Measurements from ENCODE around the gene CFAP45. TPM values are rescaled to one million over a fixed set of nuclear protein-coding genes. Genes with fewer than 3 reads are reported as not detected.

CFAP45 gene
- total RNA-seq, 2 experiments from 2014 or later = 1.3 to 1.4 TPM

DNA sequence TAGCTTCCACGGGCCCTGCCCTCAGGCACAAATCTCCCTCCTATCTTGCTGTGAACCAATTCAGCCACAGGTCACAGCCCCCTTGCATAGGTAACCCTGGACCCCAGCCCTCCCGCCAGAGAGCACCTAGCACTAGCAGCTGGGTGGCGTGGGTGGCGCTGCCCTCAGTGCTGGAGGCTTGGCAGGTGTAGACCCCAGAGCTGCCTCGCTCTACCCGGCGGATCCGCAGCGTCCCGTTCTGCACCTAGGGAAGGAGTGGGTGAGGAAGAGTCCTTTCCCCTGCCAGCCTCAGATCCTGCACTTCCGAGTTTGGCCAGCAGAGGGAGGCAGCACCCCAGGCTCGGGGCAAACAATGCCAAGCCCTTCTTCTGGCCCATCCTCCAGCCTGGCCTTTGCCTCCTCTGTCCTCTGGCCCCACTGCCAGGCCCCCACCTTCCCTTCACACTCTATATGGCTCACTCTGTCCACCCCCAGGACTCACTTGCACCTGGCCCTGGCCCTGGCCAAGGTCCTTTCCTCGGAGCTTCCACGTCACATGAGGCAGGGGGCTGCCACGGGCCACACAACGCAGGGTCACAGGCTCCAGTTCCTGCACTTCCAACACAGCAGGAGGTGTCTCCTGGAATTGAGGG lies 36.4 kb upstream of the CFAP45 start:
- DNase-seq (peak; percentile 85), ATAC-seq (peak; percentile 96)
- ChIA-PET CTCF (interaction anchor here (0.9 to 21.5 kb wide), 14 partner anchors 10 to 142 kb away, joined by 3 to 374 read pairs (median 4); partner anchors contain the start of genes IGSF9 and TAGLN2), POLR2A (interaction anchor here (0.6 to 3.0 kb wide), 2 partner anchors 12 to 70 kb away, joined by 3 to 11 read pairs; partner anchors contain the start of gene TAGLN2)
- no peaks in the 10 kb centered on the region for H3K36me3 Mint-ChIP-seq (ENCODE audit: low read depth)
- H3K27ac Mint-ChIP-seq = no peak overlapping the region
- TF ChIP-seq, protein P1, sequence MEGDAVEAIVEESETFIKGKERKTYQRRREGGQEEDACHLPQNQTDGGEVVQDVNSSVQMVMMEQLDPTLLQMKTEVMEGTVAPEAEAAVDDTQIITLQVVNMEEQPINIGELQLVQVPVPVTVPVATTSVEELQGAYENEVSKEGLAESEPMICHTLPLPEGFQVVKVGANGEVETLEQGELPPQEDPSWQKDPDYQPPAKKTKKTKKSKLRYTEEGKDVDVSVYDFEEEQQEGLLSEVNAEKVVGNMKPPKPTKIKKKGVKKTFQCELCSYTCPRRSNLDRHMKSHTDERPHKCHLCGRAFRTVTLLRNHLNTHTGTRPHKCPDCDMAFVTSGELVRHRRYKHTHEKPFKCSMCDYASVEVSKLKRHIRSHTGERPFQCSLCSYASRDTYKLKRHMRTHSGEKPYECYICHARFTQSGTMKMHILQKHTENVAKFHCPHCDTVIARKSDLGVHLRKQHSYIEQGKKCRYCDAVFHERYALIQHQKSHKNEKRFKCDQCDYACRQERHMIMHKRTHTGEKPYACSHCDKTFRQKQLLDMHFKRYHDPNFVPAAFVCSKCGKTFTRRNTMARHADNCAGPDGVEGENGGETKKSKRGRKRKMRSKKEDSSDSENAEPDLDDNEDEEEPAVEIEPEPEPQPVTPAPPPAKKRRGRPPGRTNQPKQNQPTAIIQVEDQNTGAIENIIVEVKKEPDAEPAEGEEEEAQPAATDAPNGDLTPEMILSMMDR (IDR thresholded peaks at IDR 0.05) = peak; percentile 97
- peaks cover 2% of the 10 kb centered on the region for H3K27me3 Mint-ChIP-seq
- H3K4me1 Mint-ChIP-seq (ENCODE audit: low read depth) = peaks cover 3% of the 10 kb centered on the region
- H3K9me3 Mint-ChIP-seq = no peaks in the 10 kb centered on the region
- intact Hi-C loops (cut with micrococcal nuclease) = loop anchor here (2.0 to 5.0 kb wide), 2 partner anchors 70 to 151 kb away; no protein-coding TSS in a partner anchor
- no peak overlapping the region for H3K4me3 Mint-ChIP-seq

DNA sequence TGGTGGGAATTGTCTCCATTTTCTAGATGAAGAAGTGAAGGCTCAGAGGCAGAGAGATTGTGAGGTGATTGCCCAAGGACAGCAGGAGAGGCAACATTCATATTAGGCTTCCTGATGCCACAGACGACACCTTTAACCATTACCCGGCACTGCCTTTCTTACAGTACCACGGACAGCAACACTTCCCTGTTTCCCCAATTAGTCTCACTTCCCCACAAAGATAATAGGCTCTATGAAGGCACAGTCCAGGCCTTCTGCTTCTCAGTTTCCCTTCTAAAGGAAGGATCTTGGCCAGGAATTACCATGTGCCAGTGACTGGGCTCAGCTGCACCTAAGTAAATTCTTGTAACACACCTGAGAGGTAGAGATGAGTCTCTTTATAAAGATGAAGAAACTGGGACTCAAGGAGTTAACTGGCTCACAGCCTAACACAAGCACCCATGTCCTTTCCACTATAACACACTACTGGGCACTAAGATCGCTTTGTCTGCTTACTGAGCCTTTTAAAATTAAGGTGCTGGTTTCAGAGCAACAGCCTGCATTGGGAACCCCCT lies 35.8 kb upstream of the CFAP45 start:
- intact Hi-C loops (cut with micrococcal nuclease) = loop anchor here (2.0 to 5.0 kb wide), 2 partner anchors 71 to 152 kb away; no protein-coding TSS in a partner anchor
- CTCF ChIA-PET = interaction anchor here (0.9 to 21.5 kb wide), 13 partner anchors 10 to 143 kb away, joined by 3 to 374 read pairs (median 4); partner anchors contain the start of genes IGSF9 and TAGLN2
- Mint-ChIP-seq H3K9me3 (no peaks in the 10 kb centered on the region), H3K4me3 (no peak overlapping the region), H3K27ac (no peak overlapping the region), H3K4me1 (ENCODE audit: low read depth) (peaks cover 3% of the 10 kb centered on the region), H3K36me3 (ENCODE audit: low read depth) (no peaks in the 10 kb centered on the region), H3K27me3 (peaks cover 2% of the 10 kb centered on the region)
- DNase-seq (no peak), ATAC-seq (no peak)
- TF ChIP-seq, protein P1 (IDR thresholded peaks at IDR 0.05) = no peak
- POLR2A ChIA-PET = interaction anchor here (0.6 to 3.0 kb wide), 2 partner anchors 11 to 21 kb away, joined by 5 to 11 read pairs; partner anchors contain the start of gene TAGLN2

DNA sequence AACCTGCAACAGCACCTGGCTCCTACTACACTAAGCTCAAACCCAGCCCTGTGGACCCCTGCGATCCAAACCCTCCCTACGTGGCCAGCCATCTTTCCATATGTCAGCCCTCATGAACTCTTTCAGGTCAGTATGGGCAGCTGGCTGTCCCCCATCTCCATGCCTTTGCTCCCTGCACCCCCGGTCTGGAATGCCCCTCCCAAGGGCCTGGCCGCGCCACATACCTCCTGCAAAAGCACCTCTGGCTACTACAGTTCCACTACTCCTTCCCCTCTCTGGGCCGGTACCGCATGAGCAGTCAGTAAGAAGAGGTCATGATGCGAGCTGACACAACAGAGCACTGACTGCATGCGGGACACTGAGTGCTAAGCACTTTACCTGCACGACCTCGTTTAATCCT lies 35.3 kb upstream of the CFAP45 start:
- H3K9me3 Mint-ChIP-seq = no peaks in the 10 kb centered on the region
- DNase-seq = no peak
- H3K36me3 Mint-ChIP-seq (ENCODE audit: low read depth) = no peaks in the 10 kb centered on the region
- no peak overlapping the region for H3K4me3 Mint-ChIP-seq
- H3K27me3 Mint-ChIP-seq = peaks cover 2% of the 10 kb centered on the region
- intact Hi-C loops (cut with micrococcal nuclease) = loop anchor here (5.0 kb wide), 1 partner anchor 152 kb away; no protein-coding TSS in a partner anchor
- no peak for ATAC-seq
- peaks cover 3% of the 10 kb centered on the region for H3K4me1 Mint-ChIP-seq (ENCODE audit: low read depth)
- TF ChIP-seq, protein P1 (IDR thresholded peaks at IDR 0.05) = no peak
- ChIA-PET POLR2A (interaction anchor here (0.6 to 3.0 kb wide), 2 partner anchors 11 to 20 kb away, joined by 5 to 11 read pairs; partner anchors contain the start of gene TAGLN2), CTCF (interaction anchor here (0.9 to 21.5 kb wide), 11 partner anchors 8 to 151 kb away, joined by 3 to 374 read pairs (median 4); partner anchors contain the start of gene IGSF9)
- no peak overlapping the region for H3K27ac Mint-ChIP-seq

DNA sequence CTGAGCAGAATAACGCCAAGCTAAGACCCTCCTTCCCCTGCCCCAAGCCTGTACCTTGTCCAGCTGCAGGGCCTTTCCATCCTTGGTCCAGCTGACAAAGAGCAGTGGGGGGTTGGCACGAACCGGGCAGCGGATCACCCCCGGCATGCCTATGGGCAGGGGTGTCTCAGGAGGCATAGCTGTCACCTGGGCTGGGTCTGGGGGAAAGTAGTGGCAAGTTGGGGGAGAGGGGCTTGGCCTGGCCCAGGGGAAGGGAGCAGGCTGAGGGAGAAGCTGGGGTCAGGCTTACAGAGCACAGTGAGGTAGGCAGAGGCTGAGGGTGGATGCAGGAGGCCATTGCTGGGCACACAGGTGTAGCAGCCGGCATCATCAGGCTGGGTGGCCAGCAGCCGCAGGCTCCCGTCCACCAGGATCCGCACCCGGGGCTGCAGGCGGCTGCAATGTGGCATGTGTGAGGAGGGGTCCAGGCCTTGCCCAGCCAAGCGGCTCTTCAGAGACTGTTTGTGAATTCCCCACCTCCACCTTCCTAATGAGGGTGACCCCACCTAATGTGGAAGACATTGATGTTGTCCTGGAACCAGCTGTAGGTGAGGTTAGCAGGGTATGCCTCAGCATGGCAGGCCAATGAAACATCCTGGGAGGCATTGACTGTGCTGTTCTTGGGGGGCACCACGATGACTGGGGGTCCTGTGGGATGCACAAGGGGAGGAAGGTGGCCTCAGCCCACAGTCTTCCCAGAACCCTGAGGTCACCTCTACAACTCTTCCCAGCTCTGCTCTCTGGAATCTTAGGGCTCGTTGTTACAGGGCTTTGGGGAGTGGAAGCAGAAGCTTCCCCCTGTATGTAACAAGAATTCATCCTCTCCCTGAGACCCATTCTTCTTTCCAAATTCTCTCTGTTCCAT lies 34.4 kb upstream of the CFAP45 start:
- no peaks in the 10 kb centered on the region for H3K36me3 Mint-ChIP-seq (ENCODE audit: low read depth)
- POLR2A ChIA-PET = interaction anchor here (1.0 to 3.0 kb wide), 2 partner anchors 9 to 10 kb away, joined by 3 to 11 read pairs; partner anchors contain the start of gene TAGLN2
- no peak overlapping the region for H3K27ac Mint-ChIP-seq
- no peak for DNase-seq
- ATAC-seq = no peak
- peaks cover 2% of the 10 kb centered on the region for H3K27me3 Mint-ChIP-seq
- H3K9me3 Mint-ChIP-seq = no peaks in the 10 kb centered on the region
- no peak overlapping the region for H3K4me3 Mint-ChIP-seq
- TF ChIP-seq, protein P1 (IDR thresholded peaks at IDR 0.05) = no peak
- CTCF ChIA-PET = interaction anchor here (1.0 to 21.5 kb wide), 9 partner anchors 9 to 152 kb away, joined by 3 to 374 read pairs (median 4); partner anchors contain the start of genes IGSF9 and PIGM
- H3K4me1 Mint-ChIP-seq (ENCODE audit: low read depth) = peaks cover 3% of the 10 kb centered on the region
- intact Hi-C loops (cut with micrococcal nuclease) = loop anchor here (5.0 kb wide), 1 partner anchor 153 kb away; no protein-coding TSS in a partner anchor

All from activated CD8-positive, alpha-beta T cell treated with anti-CD3 and anti-CD28 coated beads for 36 hours (primary cell).